D721Med (cell line): ENCODE results near the gene ADGRD2.

Experiments used
- DNase-seq: peaks from one replicate; pipeline ENCODE4 v3.0.0; 2011; ENCODE audit warnings: low spot score; ENCODE audit not compliant: insufficient read length
- FAIRE-seq: peaks from 2 replicates; lab custom pipeline; 2011; peaks lifted over from hg19 to GRCh38; lab: Jason Lieb, UNC
- TF ChIP-seq, protein P1 (sequence below): IDR thresholded peaks from 2 replicates; pipeline ENCODE4 v1.5.1; 2012; ENCODE audit warnings: mild to moderate bottlenecking, control low read depth; ENCODE audit not compliant: insufficient read depth; ENCODE audit errors: missing control alignments

The ADGRD2 gene

DNA sequence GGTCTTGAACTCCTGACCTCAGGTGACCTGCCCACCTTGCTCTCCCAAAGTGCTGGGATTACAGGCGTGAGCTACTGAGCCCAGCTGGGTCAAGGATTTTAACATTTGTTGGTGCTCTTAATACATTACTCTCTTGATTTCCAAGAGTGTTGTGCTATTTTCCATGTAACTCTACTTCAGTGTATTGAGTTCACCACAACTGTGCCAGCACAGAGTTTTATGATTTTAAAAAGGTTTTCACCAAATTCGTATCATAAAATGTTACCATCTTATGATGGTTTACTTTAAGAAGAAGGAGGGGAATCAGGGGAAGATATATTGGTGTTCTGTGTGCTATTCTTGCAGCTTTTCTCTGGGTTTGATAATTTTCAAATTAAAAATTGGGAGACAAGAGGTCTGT lies 6.6 kb upstream of the ADGRD2 start:
- TF ChIP-seq, protein P1, sequence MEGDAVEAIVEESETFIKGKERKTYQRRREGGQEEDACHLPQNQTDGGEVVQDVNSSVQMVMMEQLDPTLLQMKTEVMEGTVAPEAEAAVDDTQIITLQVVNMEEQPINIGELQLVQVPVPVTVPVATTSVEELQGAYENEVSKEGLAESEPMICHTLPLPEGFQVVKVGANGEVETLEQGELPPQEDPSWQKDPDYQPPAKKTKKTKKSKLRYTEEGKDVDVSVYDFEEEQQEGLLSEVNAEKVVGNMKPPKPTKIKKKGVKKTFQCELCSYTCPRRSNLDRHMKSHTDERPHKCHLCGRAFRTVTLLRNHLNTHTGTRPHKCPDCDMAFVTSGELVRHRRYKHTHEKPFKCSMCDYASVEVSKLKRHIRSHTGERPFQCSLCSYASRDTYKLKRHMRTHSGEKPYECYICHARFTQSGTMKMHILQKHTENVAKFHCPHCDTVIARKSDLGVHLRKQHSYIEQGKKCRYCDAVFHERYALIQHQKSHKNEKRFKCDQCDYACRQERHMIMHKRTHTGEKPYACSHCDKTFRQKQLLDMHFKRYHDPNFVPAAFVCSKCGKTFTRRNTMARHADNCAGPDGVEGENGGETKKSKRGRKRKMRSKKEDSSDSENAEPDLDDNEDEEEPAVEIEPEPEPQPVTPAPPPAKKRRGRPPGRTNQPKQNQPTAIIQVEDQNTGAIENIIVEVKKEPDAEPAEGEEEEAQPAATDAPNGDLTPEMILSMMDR = no peak
- DNase-seq (no peak), FAIRE-seq (no peak)

DNA sequence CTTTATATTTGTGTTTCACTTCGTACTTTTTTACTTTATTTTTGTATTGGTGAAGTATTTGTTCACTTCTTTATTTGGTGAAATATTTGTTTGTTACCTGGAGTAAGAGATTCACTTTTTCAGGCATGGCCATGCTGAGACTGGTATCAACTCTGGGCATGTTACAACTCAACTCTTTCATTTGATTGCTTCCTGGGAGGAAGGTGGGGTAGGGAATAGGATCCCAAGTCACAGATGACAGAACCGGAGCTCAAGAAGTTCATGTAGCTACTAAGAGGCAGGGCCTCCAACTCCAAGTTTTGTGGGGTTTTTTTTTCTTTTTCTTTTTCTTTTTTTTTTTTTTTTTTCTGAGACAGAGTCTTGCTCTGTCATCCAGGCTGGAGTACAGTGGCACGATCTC lies 6.1 kb upstream of the ADGRD2 start:
- TF ChIP-seq, protein P1 = no peak
- DNase-seq (no peak), FAIRE-seq (no peak)

DNA sequence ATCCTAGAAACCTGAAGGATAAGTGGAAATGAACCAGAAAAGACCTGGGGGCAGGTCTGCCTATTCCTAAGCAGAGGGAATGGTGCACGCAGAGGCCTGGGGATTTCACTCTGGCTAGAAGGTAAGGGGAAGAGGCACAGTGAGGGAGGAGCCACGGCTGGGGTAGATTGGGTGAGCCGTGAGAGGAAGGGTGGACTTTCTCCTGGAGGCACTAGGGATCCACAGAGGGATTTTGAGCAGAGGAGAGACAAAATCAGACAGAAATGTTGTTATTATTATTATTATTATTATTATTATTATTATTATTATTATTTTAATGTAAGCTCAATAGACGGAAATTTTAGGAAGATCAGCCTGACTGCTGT lies 3.0 kb upstream of the ADGRD2 start:
- TF ChIP-seq, protein P1 = no peak
- DNase-seq (no peak), FAIRE-seq (no peak)

DNA sequence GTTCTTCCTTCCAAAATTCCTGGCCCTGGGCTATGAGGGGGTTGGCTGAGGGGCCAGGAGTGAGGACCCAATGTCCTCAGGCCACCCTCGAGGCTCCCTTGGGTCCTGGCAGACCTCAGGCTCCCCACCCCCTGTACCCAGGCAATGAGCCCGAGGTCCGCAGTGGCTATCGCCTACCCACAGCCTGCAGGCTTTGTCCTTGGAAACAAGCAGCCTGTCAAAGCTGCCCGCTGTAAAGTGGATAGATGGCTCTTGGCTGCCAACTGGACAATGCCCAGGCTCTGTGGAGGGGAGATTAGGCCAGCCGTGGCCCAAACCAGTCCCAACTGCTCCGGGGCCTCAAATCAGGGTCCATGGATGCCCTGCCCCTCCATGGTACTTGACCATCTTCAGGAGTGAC lies 2.2 kb upstream of the ADGRD2 start:
- DNase-seq = no peak
- TF ChIP-seq, protein P1 = no peak
- FAIRE-seq = no peak

DNA sequence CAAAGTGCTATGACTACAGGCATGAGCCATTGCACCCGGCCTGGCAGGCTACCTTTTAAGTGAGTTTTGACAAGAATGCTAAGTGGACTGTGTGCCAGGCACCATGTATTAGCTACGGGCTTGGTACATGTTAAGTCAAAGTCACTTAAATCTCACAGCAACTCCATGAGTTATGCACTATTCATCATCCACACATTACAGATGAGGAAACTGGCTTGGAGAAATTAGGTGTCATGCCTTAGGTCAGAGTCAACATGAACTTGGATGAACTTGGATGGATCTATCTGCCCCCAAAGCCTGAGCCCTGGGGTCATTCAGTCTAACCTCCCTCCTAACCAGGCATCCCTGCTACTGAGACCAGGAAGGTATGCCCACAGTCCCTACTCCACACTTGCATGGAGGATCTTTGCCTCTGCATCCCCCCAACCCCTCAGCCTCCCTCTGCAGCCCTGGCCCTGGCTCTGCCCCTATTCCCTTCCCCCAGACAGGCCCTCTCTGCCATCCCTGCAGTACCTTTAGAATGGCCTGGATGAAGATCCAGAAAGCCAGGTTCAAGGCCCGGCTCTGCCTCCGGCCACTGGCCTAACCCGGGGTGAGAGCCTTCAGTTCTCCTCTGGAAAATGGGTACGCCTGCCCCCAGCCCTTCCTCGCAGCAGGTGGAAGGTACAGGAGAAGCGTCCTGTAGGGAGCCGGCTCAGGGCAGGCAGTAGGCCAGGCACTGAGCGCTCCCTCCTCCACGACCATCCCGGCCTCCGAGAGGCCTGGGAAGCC lies 685 bp upstream of the ADGRD2 start:
- DNase-seq (no peak), FAIRE-seq (no peak)
- TF ChIP-seq, protein P1 = no peak

DNA sequence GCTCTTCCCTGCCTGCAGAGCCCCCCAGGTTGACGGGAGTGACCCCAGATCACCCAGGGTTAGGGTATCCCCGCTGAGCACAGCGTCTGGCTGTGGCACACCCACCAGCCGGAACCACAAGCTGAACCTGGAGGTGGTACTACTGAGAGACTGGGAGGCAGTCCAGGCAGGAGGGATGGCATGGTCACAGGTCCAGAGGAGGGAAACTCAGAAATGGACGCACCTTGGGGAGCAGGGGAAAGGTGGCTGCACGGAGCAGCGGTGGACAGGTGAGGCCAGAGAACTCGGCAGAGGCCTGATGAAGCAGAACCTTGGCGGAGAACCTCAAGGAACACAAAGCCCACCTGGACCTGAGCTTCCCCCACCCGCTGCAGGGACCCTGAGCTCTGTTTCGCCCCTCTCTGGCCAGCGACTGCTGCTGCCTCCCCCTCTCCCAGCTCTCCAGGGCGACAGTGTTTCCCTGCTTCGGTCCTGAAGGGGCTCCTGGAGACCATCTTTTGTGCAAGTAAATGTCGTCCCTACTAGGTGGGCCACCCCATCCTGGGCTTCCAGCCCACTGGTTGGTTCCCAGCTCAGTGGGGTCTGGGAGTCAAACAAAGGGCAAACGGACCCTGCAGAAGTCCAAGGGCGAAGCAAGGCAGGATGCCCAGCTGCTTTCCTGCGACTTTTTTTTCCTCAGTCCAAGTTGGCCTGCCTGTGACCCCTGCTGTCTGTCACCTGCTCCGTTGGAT lies 845 bp downstream of the ADGRD2 start:
- FAIRE-seq = no peak
- no peak for DNase-seq
- TF ChIP-seq, protein P1 = no peak

DNA sequence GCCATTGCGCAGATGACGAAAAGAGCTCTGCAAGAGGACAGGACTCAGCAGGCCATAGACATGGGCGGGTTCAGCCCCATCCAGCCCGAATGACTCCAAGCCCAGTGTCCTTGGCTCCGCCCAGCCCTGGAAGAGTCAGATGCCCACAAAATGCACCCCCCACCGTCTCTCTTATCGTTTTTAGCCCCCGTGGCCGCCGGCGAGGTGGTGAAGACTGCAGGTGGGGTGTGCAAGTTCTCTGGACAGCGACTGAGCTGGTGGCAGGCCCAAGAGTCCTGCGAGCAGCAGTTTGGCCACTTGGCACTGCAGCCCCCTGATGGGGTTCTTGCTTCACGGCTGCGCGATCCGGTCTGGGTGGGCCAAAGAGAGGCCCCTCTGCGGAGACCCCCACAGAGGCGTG lies 2.1 kb downstream of the ADGRD2 start:
- FAIRE-seq = no peak

More for the DNA sequence above, 2.1 kb downstream of the ADGRD2 start:
- TF ChIP-seq, protein P1 = no peak
- no peak for DNase-seq
